Epithelial cell of proximal tubule (primary cell): ENCODE measurements around the gene ETV3. TPM values are rescaled to one million over a fixed set of nuclear protein-coding genes. Genes with fewer than 3 reads are reported as not detected.

Experiments used
- DNase-seq: peaks from one replicate; pipeline ENCODE4 v3.0.0-alpha.2; 2011; ENCODE audit warnings: low read depth
- H3K4me3 ChIP-seq: 2 replicates; pipeline ENCODE4 v1.5.1; 2011; ENCODE audit warnings: low read depth, mild to moderate bottlenecking, low read length
- CTCF ChIP-seq: conservative IDR thresholded peaks from 2 replicates; pipeline ENCODE4 v1.5.1; 2012; ENCODE audit warnings: low read depth, mild to moderate bottlenecking, low read length
- total RNA-seq: library from RNA; depleted of rRNA; stranded (reverse); fragments of >200 nt; gene quantifications from 2 replicates; pipeline ENCODE4 v1.2.3, GENCODE V29; 2015

The ETV3 gene
- total RNA-seq, 1 donor from 2014 or later, result 6.9 TPM

DNA sequence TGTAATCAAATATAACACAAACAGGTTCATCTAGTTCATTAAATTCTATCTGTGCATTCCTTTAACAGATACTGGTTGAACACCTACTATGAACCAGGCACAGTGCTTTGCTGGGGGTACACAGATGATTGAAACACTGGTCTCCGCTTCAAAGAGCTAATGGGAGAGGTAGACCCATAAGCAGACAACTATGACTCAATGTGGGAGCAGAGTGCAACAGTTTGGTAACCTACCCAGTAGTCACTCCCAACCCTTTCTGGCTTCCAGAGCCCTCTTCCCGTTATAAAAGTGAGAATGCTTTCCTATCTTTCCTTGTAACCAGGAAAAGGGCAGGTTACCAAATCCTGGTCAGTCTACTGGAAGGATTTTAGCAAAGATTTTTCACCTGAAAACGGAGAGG is 8.0 kb upstream of the ETV3 start:
- no peak for TF ChIP-seq CTCF
- no peak overlapping the region for H3K4me3 ChIP-seq
- DNase-seq, result no peak

- no peak for DNase-seq
- H3K4me3 ChIP-seq, result no peak overlapping the region
- TF ChIP-seq CTCF, result no peak
Measured at GRCh38 chr1:157145076-157145475, 6.9 kb upstream of the ETV3 start.

DNA sequence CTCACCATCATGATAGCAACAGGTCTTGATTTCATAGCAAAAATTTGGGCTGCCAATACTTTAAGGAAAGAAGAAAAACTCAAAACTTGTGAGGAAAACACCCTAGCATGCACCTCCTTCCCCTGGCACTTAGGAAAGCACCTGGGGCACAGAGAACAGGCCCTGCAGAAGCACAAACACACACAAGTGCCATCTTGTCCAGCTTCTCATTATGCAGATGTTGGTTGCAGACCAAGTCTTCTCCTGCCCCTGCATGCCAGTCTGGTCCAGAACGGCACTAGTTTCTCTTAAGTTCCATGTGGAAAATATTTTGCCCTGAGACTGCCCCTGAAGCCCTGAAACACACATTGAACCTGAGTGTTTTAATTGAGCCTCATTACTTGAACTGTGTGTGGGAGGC is 6.3 kb upstream of the ETV3 start:
- no peak overlapping the region for H3K4me3 ChIP-seq
- DNase-seq, result no peak
- no peak for TF ChIP-seq CTCF

GRCh38 chr1:157142765-157143423 is 4.7 kb upstream of the ETV3 start:
- H3K4me3 ChIP-seq, result no peak overlapping the region
- TF ChIP-seq CTCF, result no peak
- no peak for DNase-seq

DNA sequence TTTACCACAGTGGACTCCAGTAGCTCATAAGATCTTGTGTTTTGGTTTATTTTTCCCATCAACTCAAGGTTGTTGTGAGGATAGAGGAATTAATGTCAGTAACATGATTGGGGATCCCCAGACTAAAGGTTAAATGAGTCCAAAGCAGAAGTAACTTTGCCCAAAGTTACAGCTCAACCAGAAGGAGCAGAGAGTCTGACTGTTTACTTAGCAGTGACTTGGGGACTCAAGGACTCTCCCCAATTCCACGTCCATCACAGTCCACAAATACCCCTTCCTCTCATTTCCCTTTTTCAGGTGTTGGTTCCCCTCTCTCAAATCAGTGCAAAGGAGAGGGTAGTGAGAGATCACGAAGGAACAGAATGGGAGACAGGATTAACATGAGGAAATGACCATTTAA is 4.0 kb upstream of the ETV3 start:
- no peak overlapping the region for H3K4me3 ChIP-seq
- no peak for TF ChIP-seq CTCF
- no peak for DNase-seq

DNA sequence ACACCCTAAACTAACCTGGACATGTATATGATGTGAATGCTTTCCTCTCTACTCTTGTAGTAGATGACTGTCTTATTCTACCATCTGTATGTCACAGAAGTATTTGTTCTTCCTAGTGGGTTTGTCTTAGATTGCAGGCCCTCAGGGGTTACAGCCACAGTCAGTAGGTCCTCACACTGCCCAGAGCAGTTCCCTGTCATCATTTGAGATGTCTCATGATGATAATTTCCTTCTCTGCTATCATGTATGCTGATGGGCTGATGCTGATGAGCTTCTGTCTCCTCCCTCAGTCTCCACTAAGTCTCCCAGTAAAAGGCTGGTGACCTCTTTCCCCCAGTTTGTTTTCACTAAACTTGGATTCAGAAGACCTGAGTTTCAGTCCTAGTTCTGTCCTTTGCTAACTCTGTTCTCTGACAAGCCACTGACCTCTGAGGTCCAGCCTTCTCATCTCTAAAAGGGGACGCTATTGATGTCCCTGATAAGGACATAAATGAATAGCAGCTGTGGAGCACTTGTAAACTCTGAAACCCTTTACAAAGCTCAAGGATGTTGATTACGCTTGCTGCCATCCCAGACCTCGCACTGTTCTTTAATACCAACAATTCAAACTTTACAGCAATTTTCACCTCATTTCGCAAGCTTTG is 3.1 kb upstream of the ETV3 start:
- no peak overlapping the region for H3K4me3 ChIP-seq
- TF ChIP-seq CTCF, result no peak

GRCh38 chr1:157140063-157140588 is 1.9 kb upstream of the ETV3 start:
- DNase-seq, result no peak

More for the DNA sequence above, 3.1 kb upstream of the ETV3 start:
- DNase-seq, result no peak

More at GRCh38 chr1:157140063-157140588, 1.9 kb upstream of the ETV3 start:
- TF ChIP-seq CTCF, result no peak
- H3K4me3 ChIP-seq, result no peak overlapping the region
